Activated CD8-positive, alpha-beta T cell treated with anti-CD3 and anti-CD28 coated beads for 36 hours (primary cell): ENCODE results near the gene TTC8. TPM values are rescaled to one million over a fixed set of nuclear protein-coding genes. Genes with fewer than 3 reads are reported as not detected.
A peak's percentile ranks its signal among the peaks of the same experiment; 100 is the strongest.

Source experiments
- ATAC-seq: fragments of 200-7000 bp; cut with Tn5 transposase; one replicate; pipeline ENCODE4 v1.10.0; 2021; ENCODE audit warnings: mild to moderate bottlenecking, moderate library complexity
- CTCF ChIA-PET: fragments of 350-600 bp; sonication (Branson Sonifier 250); formaldehyde crosslinking; loops from one replicate; lab custom pipeline; 2021; ENCODE audit warnings: antibody characterized with exemption; lab: Charles Lee
- POLR2A ChIA-PET: fragments of 350-600 bp; sonication (Branson Sonifier 250); formaldehyde crosslinking; loops from one replicate; lab custom pipeline; 2021; ENCODE audit warnings: antibody characterized with exemption; lab: Charles Lee
- DNase-seq: peaks from one replicate; pipeline ENCODE4 v3.0.0-alpha.2; 2020
- H3K27ac Mint-ChIP-seq: one replicate; pipeline ENCODE4 v1.8.0; 2021; ENCODE audit warnings: mild to moderate bottlenecking, mixed read lengths
- H3K27me3 Mint-ChIP-seq: one replicate; pipeline ENCODE4 v1.8.0; 2021; ENCODE audit warnings: mixed read lengths
- H3K36me3 Mint-ChIP-seq: one replicate; pipeline ENCODE4 v1.8.0; 2021; ENCODE audit warnings: low read depth, mixed read lengths
- H3K4me1 Mint-ChIP-seq: one replicate; pipeline ENCODE4 v1.8.0; 2021; ENCODE audit warnings: low read depth, mixed read lengths
- H3K4me3 Mint-ChIP-seq: one replicate; pipeline ENCODE4 v1.8.0; 2021; ENCODE audit warnings: mild to moderate bottlenecking, moderate library complexity, mixed read lengths
- H3K9me3 Mint-ChIP-seq: one replicate; pipeline ENCODE4 v1.8.0; 2021; ENCODE audit warnings: mixed read lengths
- intact Hi-C: fragments of 100-400 bp; cut with micrococcal nuclease; formaldehyde crosslinking; loops from one replicate; pipeline ENCODE4 v1.10.0; 2022
- total RNA-seq, 2 experiments: library from RNA; stranded (reverse); gene quantifications; one replicate each; pipeline ENCODE4 v1.2.3, GENCODE V29; 2021
- TF ChIP-seq, protein P1 (sequence below): fragments of 200-600 bp; IDR thresholded peaks from one replicate; pipeline ENCODE4 v1.8.0; 2022; ENCODE audit warnings: antibody characterized with exemption, mild to moderate bottlenecking

Gene TTC8
- total RNA-seq, 2 experiments from 2014 or later = 2.5 to 4.0 TPM

DNA sequence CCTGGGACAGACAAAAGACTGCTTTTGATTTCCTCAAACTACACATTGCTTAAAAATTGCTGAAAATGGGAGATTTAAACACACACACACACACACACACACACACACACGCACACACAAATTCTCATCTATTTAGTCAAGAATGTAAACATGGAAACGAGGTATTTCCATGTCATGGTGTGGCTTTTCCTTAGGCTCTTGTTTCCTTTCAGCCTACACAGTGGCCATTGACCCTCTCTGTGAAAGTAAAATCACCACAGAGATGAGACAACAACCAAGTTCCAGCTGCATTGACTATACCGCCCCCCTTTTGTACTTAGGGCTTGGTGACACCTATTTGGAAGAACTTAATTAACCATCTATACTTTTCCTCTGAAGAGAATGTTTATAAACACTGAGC is 41.9 kb downstream of the TTC8 start:
- H3K27ac Mint-ChIP-seq = no peak overlapping the region
- H3K9me3 Mint-ChIP-seq = no peaks in the 10 kb centered on the region
- intact Hi-C loops = loop anchor here (5.0 kb wide), 1 partner anchor 199 kb away; no protein-coding TSS in a partner anchor
- DNase-seq = no peak
- no peak for ATAC-seq
- H3K36me3 Mint-ChIP-seq = no peaks in the 10 kb centered on the region
- POLR2A ChIA-PET = no interaction called here
- no peaks in the 10 kb centered on the region for H3K27me3 Mint-ChIP-seq
- H3K4me1 Mint-ChIP-seq = no peaks in the 10 kb centered on the region
- TF ChIP-seq, protein P1, sequence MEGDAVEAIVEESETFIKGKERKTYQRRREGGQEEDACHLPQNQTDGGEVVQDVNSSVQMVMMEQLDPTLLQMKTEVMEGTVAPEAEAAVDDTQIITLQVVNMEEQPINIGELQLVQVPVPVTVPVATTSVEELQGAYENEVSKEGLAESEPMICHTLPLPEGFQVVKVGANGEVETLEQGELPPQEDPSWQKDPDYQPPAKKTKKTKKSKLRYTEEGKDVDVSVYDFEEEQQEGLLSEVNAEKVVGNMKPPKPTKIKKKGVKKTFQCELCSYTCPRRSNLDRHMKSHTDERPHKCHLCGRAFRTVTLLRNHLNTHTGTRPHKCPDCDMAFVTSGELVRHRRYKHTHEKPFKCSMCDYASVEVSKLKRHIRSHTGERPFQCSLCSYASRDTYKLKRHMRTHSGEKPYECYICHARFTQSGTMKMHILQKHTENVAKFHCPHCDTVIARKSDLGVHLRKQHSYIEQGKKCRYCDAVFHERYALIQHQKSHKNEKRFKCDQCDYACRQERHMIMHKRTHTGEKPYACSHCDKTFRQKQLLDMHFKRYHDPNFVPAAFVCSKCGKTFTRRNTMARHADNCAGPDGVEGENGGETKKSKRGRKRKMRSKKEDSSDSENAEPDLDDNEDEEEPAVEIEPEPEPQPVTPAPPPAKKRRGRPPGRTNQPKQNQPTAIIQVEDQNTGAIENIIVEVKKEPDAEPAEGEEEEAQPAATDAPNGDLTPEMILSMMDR = no peak
- no peak overlapping the region for H3K4me3 Mint-ChIP-seq
- CTCF ChIA-PET = interaction anchor here (0.8 to 1.0 kb wide), 2 partner anchors 8 to 10 kb away, joined by 3 read pairs; no protein-coding TSS in a partner anchor

DNA sequence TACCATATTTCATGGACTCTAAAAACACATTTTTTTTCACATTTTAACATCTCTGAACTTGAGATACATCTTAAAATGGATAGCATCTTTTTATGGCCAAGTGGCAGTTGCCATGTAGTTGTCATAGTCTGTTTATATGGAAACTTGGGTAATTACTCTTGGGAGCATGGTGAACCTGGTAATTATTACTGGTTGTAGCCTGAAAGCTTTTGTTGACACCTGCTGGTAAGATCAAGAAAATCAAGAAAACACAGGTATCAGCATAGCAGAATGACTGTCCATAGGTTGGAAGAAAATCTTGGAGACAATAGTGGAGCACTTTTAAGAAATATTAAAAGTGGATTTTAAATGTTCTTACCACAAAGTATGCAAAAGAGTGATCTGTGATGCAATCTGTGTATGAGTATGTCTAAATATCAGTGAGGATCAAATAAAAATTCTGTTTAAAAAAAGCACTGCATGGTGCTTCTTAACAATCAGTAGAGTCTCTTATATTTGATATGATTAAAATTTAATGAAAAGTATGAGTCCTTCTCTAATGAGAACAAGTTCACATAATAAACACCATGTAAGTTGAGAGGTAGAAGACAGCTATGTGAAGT is 44.2 kb downstream of the TTC8 start:
- TF ChIP-seq, protein P1 = peak; percentile 29
- CTCF ChIA-PET = interaction anchor here (0.6 to 1.5 kb wide), 4 partner anchors 12 to 1029 kb away, joined by 3 to 11 read pairs (median 4); no protein-coding TSS in a partner anchor
- ATAC-seq = no peak
- H3K27me3 Mint-ChIP-seq = no peaks in the 10 kb centered on the region
- no peak for DNase-seq
- no peaks in the 10 kb centered on the region for H3K36me3 Mint-ChIP-seq
- intact Hi-C loops = loop anchor here (5.0 kb wide), 1 partner anchor 201 kb away; no protein-coding TSS in a partner anchor
- H3K4me1 Mint-ChIP-seq = no peaks in the 10 kb centered on the region
- H3K27ac Mint-ChIP-seq = no peak overlapping the region
- POLR2A ChIA-PET = interaction anchor here (0.8 kb wide), 1 partner anchor 44 kb away, joined by 3 read pairs; the partner anchor contains the start of gene TTC8
- H3K4me3 Mint-ChIP-seq = no peak overlapping the region
- H3K9me3 Mint-ChIP-seq = no peaks in the 10 kb centered on the region

DNA sequence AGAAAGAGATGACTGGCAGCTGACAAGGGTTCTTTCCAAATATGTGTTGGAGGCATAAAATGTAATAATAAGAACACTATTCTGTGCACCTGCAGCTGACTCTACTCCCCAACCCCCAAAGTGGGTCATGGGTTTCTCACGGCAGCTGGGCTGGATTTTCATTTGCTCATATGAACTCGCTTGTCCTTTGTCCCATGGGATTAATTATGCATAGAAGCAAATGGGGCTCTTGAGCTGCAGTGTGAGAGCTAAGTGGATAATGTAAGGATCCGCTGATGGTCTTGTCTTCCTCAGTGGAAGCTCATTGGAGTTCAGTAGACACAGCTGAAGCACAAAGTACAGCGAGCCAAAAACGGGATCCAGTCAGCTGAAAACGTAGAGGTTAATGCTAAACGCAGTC is 46.3 kb downstream of the TTC8 start:
- DNase-seq = no peak
- no peaks in the 10 kb centered on the region for H3K36me3 Mint-ChIP-seq
- ATAC-seq = no peak
- H3K27me3 Mint-ChIP-seq = no peaks in the 10 kb centered on the region
- H3K4me1 Mint-ChIP-seq = no peaks in the 10 kb centered on the region
- no peaks in the 10 kb centered on the region for H3K9me3 Mint-ChIP-seq
- CTCF ChIA-PET = interaction anchor here (1.0 kb wide), 1 partner anchor 201 kb away, joined by 3 read pairs; no protein-coding TSS in a partner anchor
- no peak overlapping the region for H3K4me3 Mint-ChIP-seq
- H3K27ac Mint-ChIP-seq = no peak overlapping the region
- POLR2A ChIA-PET = no interaction called here
- intact Hi-C loops = no loop called here
- TF ChIP-seq, protein P1 = no peak

DNA sequence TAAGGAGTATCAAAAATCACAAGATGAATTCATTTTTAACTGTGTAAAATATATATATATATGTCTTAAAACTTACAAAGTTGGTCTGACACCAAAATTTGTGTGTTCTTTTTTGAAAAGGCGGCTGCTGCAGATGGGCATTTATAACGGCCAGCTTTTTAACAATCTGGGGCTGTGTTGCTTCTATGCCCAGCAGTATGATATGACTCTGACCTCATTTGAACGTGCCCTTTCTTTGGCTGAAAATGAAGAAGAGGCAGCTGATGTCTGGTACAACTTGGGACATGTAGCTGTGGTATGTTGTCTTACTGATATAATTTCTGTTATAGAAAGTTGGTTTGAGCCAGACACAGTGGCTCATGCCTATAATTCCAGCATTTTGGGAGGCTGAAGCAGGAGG is 47.0 kb downstream of the TTC8 start:
- no peak overlapping the region for H3K27ac Mint-ChIP-seq
- H3K27me3 Mint-ChIP-seq = no peaks in the 10 kb centered on the region
- ATAC-seq (no peak), DNase-seq (no peak)
- CTCF ChIA-PET = interaction anchor here (1.0 kb wide), 1 partner anchor 202 kb away, joined by 3 read pairs; no protein-coding TSS in a partner anchor
- no peaks in the 10 kb centered on the region for H3K4me1 Mint-ChIP-seq
- intact Hi-C loops = no loop called here
- no peaks in the 10 kb centered on the region for H3K9me3 Mint-ChIP-seq
- H3K36me3 Mint-ChIP-seq = no peaks in the 10 kb centered on the region
- no peak overlapping the region for H3K4me3 Mint-ChIP-seq
- TF ChIP-seq, protein P1 = no peak
- POLR2A ChIA-PET = no interaction called here

DNA sequence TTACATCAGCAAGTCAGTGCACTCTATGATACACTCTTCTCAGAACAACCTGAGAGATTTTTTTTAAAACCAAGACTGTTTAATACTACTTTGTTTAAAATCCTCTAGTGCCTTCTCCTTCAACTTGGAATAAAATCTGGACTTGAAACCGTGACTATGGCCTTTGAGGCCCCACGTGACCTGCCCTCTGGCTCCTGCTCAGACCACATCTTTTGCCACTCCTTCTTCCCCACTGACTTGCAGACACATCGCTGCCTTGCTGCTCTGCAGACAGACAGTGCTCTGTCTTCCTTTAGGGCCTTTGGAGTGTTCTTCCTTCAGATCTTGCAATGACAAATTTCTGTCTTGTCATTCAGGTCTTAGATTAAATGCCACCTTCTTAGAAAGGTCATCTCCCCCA is 48.5 kb downstream of the TTC8 start:
- POLR2A ChIA-PET = no interaction called here
- Mint-ChIP-seq H3K27me3 (no peaks in the 10 kb centered on the region), H3K4me1 (no peaks in the 10 kb centered on the region), H3K27ac (no peak overlapping the region), H3K4me3 (no peak overlapping the region), H3K36me3 (no peaks in the 10 kb centered on the region), H3K9me3 (no peaks in the 10 kb centered on the region)
- TF ChIP-seq, protein P1 = no peak
- intact Hi-C loops = no loop called here
- DNase-seq (no peak), ATAC-seq (no peak)
- CTCF ChIA-PET = no interaction called here
